GM21526 (cell line): ENCODE measurements around the gene SLC26A9.

Experiments
- ATAC-seq: cut with Tn5 transposase; IDR thresholded peaks from one replicate; pipeline ENCODE4 v1.9.1; 2021; ENCODE audit warnings: moderate library complexity; ENCODE audit not compliant: unreplicated experiment, low FRiP score

SLC26A9 gene

DNA sequence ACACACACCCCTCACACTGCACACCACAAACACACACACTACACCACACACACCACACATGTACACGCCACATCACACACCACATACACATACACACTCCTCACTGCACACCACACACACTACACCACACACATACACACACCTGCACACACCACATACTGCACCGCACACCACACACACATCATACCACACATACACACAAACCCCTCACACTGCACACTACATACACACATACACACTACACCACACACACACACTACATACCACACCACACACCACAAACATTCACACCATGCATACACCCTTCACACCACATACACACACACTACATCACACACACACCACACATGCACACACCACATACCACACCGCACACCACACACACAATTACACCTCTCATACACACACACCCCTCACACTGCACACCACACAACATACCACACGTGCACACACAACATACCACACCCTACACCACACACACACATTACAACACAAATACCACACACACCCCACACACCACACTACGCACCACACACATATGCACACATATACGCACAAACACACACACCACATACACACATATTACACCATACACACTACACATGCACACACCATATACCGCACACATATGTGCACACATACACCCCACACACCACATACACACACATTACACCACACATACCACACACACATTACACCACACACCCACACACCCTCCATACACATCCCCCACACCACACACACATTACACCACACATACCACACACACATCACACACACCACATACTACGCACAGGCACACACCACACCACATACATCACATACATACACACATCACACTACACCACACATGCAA lies 30.3 kb upstream of the SLC26A9 start:
- ATAC-seq: no peak

DNA sequence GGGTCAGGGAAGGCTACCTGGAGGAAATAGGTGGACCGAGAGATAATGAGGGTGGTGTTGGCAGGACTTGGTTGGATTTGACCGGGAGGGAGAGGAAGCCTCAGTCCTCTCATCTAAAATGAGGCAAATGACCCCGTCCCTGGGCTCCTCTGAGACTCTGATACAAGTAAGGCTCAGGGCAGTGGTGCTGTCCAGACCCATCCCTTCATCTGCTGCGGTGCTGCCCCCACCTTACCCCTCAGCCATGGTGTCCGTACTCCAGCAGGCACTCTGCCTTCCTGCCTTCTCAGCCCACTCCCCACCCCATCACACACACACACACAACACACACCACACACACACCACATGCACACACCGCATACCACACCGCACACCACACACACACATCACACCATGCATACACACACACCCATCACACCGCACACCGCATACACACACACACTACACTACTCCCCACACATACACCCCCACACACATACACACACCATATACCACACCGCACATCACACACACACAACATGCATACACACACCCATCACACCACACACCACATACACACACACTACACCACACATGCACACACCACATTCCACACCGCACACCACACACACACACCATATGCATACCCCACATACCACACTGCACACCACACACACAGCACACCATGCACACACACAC lies 29.4 kb upstream of the SLC26A9 start:
- no peak for ATAC-seq

DNA sequence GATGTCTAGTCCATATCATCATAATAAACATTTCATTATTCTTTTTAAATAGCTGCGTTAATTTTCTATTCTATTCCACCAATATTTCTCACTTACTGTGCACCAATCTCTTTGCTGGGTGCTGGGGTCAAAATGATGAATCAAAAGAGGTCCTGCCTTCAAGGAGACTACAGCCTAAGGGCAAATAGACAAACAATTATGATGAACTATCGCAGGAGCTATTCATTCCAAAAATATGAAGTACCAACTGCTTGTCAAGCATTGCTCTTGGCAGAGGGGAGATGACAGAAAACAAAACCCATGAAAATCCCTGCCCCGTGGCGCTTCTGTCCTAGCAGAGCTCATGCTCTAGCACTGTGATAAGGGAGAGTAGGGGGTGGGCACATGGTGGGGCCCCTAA lies 28.8 kb upstream of the SLC26A9 start:
- no peak for ATAC-seq

DNA sequence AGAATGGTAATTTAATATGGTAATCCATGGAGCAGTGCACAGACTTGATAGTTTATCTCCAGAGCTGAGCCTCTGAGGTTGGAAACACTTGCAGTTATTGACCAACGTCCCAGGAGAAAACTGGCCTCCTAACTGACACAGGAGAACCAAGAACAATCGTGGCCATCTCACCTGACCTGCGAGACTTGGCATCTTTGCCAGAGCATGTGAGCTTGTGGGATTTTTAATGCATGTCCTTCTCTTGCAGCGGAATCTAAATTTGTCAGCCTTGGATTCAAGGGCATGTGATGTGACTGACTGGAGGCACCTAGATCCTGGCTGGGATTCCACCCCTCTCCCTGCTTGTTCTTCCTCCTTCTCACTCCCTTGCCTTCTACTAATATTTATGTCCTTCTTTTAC lies 27.8 kb upstream of the SLC26A9 start:
- ATAC-seq: no peak

DNA sequence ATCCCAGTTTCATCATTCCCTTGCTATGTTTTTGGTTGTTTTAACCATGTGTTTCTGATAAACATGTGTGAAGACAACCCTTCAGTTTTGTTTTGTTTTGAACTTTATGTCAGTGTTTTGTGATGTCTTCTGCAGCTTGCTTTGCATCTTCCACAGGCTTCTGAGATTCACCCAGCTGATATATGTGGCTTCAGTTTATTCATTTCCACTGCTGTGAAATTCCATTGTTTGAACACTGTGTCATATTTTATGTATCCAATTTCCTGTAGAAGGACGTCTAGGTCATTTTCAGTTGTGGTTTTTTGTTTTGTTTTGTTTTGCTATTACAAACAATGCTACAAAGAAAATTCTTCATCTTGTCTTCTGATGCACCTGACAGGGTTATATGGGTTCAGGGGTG lies 27.2 kb upstream of the SLC26A9 start:
- ATAC-seq: no peak

DNA sequence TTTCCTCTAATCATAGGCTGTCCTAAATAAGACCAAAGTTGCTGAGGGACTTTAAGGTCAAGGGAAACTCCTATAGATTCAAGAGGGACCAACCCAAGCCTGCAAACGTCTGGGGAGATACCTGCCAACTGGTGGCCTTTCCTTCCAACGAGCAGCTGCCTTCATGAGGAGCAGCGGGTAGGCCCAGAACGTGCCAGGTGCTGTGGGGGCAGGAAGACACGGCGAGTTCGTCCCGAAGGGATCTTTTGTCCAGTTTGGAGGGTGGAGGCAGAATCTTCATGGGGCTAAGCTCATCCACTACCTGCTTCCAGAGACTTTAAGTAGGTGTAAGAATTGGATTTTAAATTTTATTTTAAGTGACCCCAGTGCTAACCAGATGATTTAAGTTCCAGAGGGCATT lies 26.0 kb upstream of the SLC26A9 start:
- ATAC-seq: no peak

DNA sequence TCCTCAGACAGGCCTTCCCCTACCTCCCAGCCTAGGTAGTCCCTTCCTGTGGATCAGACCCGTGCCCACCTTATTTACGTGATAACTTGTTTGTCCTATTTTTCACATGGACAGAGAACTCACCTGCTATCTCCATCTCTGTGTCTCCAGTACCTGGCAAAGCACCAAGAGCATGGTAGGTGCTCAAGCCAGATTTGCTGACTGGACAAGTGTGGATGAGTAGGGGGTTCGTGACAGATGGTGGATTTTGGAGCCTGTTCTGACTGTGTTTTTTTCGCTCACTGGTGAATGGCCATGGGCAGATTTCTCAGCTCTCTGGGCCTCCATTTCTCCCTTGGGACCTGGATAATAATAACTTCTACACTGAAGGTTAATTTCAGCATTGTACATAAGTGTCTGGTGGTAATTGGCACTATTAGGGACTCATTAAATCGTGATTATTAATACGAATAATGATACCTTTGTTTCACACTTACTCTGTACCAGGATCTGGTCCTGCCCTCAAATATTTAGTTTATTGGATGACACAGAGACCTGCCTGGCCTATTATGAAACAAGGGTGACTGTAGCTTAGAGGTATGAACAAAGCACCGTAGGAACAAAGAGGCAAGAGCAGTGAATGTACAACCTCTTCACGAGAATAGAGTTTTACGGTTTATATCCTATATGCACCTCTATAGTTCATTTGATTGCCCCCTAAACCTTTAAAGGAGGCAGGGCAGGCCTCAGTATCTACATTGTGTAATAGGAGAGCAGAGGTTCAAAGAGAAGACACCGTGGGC lies 24.5 kb upstream of the SLC26A9 start:
- ATAC-seq: no peak

DNA sequence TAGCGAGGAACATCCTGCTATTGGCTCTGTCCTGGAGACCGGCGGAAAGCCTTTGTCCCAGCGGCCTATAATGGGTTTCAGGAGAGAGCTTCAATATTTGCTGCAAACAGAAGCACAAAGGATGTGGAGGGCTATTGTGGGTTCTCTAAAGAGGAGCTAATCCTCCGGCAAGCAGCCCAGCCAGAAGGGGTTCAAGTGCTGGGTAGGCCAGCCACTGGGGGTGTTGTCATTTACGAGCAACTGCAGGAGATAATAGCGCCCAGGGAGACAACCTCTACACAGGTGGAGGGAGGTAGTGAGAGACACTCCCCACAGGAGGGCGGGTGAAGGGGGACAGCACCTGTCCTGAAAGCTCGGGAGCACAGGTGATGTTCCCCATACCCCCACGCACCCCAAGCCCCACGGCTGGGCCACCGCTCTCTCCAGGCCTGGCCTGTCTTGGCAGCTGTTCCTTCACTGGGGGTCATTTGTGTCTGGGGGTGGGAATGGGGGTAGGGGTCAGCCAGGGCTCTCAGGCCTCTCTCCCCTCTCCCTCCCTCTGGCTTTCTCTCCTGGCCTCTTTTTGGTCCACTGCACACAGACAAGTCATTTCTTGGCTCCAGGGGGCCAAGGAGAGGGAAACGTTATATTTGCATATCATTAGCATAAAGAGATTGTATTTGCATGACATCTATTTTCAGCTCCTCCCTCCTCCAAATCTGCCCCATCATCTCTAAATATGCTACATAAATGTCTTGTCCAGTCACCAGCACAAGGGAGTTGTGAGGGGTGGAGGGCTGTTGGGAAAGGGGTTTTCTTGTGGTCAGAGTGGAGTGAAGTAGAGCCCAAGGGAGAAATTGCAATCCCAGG lies 22.0 kb upstream of the SLC26A9 start:
- no peak for ATAC-seq

DNA sequence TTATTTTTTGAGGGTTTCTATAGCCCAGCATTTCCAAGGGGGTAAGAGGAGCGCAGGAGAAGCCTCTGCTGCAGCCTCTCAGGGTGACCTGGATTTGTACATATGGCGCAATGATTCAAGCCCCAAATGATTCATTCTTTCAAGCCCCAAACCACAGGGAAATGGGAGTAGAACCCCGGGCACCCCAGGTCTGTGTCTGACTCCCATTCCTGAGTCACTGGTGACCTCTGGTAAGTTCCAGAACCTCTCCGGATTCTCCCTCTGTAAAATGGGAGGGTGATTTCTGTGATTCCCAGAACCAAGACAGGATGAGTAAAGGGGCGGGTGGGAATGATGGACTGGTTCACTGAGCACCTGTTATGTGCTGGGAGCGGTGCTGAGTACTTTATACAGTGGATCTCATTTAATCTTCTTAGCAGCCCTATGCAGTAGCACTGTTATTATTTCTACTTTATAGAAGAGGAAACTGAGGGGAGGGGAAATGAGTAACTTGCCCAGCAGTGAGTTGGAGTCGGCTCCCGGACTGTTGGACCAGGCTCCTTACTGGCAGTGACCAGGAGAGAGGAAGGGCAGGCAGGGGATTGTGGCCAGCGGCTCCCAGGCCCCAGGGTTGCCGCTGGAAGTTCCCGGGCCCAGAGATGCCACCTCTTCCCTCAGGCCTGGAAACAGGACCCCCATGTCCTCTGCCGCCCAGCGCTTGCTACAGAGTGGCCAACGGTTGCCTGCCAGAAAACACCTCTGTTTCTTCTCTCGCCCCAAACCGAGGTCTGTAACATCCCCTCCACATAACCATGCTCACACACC lies 20.3 kb upstream of the SLC26A9 start:
- ATAC-seq: no peak

DNA sequence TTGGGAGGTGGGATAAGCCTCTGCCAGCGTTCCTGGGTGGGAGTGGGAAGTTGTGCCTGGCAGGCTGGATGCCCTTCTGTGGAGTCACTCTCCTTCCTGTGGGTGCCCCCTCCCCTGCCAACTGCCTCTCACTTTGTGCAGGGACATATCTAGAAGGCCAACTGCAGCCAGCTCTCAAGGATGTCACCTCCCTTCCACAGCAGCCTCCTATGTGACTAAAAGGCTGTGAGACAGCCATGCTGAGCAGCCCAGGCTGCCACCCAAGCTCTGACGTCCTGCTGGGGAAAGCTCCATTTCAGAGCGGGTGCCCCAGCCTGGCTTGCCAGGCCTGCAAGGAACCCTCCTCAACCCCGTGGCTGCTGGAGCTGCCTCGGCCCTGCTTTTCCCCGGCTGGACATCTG lies 19.6 kb upstream of the SLC26A9 start:
- no peak for ATAC-seq

DNA sequence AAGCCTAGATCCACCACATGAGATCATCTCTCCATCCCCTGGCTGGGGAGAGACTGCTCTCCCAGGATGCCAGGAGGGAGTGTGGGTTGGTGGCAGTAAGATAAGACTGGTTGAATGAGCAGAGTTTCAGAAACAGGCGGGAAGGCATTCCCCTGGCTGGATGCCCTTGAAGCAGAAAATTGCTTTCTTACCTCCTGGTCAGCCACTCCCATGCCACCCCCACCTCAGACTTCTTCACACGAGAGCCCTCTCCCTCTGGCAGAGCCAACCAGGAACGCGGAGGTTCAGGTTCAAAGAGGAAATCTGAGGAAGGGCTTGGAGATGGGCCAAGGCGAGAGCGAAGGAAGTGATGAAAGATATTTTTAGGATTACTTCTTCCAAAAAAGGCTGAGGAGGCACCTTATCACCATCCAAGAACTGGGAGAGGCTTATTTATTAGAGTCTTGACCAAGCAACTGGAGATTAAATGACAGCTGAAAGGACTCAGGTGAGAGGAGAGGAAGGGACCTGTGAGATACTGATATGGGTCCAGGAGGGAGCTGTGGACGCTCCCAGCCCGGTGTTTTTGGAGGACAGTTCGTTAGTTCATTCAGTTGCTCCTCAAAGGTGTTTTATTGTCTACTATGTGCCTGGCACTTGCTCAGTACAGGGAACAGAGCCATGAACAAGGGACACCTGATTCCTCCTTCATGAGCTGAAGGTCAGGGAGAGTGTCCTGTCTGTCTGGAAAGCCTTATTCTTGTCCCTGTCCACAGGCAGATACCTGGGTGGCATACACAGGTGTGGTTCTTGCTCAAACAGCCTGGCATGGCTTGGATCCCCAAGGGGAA lies 18.9 kb upstream of the SLC26A9 start:
- no peak for ATAC-seq

DNA sequence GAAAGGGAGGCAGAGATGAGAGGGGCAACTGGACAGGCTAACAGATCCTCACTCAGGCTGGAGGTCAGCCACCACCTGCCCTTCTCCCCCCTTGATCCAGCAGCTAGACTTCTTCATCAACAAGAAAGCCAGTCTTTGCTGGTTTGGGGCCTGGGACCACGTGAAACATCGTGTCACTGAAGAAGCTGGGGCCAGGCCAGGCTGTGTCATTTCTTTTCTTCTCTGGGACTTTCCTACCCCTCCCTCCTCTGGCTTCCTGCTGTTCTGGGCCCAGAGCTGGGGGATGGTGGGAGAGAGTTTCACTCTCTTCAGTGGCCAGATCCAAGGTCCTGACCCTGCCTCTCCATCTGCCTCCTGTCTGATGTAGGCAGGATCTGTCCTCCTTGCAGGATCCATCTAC lies 18.1 kb upstream of the SLC26A9 start:
- no peak for ATAC-seq

DNA sequence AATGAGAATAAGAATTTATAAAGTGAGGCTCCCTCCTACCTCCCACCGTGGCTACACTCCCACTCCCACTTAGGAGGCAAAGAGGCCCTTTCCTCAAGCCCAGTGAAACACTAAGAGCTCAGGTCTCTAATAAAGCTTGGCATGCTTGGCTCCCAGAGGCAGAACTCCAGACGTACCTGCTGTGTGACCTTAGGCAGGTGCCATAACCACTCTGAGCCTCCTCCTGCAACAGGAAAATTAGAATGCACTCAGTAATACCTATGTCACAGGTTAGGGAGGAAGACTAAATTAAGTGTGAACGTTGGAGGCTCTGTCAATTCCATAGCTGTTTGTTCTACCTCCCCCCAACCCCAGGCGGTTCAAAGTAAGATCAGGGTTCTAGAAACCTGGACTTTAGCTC lies 16.5 kb upstream of the SLC26A9 start:
- no peak for ATAC-seq

DNA sequence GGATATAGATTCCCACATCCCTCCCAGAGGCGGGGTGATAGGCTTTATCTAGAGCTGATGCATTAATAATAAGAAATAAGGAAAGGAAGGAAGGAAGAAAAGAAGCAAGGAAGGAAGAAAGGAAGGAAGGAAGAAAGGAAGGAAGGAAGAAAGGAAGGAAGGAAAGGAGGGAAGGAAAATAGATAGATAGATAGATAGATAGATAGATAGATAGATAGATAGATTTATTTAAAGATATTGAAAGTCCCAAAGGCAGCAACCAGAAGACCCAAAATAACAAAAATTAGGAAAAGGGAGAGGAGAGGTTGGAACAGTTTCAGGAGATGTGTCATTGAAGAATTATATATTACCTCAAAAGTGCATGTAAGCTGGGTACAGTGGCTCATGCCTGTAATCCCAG lies 12.2 kb upstream of the SLC26A9 start:
- ATAC-seq: no peak

DNA sequence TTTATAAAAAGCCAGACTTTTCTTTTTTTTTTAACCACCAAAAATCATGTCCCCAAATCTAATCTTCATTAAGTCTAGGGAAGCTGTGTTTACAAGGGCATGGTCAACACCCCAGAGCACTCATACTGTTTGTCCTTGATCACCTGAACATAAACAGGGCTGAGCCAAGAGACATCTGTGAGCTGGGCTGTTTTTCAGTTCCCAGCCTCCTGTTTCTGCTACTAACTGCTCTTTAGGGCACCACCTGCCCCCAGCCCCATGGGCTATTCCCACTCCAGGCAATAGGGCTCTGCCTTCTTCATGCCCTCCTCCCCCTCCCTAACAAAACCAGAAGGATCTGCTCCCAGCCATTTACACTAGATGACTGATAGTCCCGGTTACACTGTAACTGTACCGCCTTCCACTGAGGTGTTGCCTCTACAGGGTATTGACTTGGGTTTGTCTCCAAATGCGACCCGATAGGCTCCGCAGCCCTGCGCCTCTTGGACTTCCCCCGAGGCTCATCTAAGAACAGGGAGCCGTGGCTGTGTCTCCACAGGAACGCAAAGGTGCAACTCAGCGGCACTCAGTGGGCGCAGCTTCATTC lies 11.7 kb upstream of the SLC26A9 start:
- no peak for ATAC-seq

DNA sequence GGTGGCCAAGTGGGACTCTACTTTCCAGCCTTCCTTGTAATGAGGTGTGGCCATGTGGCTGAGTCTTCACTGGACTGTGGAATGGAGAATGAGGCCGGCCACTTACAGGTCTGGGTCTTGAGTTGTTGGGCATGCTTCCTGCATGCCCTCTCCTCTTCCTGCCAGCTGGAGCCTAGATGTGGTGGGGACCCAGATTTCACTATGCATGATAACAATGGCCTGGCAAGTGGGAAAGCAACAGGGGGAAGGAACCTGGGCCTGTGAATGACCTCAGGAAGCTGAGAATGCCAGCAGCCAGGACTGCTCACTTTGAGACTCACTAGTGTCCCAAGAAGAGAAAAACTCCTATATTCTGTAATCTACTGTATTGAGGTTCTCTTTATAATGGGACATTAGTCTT lies 8.5 kb upstream of the SLC26A9 start:
- no peak for ATAC-seq

DNA sequence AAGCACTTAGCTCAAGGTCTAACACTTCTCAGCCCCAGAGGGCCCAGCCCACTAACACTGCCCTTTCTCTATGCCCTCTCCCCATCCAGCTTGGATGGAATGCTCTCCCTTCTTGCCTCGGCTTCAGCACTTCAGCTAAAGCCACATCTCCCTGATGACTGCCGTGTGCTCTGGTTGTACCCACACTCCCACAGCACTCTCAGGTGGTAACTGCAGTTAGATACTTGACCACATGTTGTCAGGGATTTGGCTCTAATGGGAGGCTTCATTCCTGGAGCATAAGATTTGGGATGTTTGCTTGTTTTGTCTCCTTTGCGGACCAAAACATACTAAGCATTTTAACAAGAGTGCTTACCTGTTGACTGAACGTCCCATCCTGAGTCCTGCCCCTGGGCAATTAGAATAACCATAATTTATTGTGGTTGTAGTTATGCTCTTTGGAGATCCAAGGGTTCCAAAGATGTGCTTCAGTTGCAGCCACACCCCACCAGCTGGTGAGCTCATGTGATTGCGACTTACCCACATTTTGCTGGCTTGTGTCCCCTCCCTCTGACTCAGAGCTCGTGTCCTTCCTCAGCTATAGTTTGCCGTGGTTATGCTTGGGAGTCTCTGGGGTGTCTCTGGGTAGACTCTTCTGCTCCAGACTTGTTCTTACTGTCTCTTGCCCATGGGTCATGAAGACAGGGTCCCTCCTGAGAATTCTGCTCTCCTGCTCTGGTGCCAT lies 7.7 kb upstream of the SLC26A9 start:
- ATAC-seq: no peak

DNA sequence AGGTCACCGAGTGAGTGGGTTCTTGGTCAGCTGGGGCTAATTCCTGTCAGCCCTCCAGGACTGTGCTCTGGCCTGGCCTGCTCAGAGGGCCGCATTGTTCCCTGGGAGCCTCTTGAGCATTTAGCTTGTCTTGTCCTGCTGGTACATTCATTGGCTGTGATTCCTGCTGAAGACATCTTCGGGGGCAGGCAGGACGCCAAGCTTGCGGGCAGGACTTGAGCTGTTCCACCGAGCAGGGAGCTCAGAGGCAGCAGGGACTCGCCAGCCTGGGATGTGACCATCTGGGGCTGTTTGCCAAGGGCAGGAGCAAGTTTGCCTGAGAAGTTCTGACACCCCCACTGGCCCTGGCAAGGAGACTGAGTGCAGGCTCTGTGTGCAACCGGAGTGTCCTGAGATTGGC lies 7.0 kb upstream of the SLC26A9 start:
- ATAC-seq: no peak
